CD4-positive, alpha-beta T cell treated with Interleukin-15 for 1 hour (primary cell): ENCODE measurements around the gene ZNF235.
"Not testable (repeated sequence)": the region's sequence is repeated elsewhere in the genome, so short reads cannot be mapped to it uniquely, and the experiment has no call there.

Experiments
- DNase-seq: peaks from one replicate; pipeline ENCODE4 v3.0.0-alpha.2; 2020

Gene ZNF235

DNA sequence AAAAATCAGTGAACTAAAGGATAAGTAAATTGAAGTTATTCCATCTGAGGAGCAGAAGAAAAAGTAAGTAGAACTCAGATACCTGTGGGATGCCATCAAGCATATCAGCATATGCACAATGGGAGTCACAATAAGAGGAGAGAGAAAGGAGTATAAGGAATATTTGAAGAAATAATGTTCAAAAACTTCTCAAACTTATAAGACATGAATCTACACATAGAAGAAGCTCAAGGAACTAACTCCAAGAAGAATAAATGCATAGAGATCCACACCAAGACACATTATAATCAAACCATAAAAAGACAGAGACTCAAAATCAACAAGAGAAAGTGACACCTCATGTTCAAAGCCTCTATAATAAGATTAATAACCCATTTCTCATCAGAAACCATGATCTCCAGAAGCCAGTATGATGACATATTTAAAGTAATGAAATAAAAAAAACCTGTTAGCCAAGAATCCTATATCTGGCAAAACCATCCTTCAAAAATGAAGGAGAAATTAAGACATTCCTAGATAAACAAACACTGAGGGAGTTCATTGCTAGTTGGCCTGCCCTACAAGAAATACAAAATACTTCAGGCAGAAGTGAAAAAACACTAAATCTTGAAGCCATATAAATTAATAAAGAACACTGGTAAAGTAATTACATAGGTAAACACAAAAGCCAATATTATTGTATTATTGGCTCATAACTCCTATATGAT is 49.0 kb downstream of the ZNF235 start:
- no peak for DNase-seq

DNA sequence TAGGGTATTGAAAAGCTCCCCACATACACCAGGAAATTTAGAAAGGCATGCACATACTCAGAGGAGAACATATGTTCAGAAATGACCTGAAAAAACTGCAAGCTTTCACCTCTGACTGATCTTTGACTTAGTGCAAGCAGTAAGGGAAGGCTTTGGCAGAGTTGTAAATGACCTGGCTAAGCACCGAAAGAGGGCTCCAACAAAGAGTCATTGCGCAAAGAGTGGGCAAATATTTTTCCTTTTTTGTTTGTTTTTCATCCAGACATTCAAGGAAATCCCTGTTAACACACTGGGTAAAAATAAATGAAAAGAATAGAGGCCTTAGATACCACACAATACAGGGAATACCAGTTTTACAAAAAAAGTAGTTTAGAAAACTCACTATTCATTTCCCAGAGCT is 50.3 kb downstream of the ZNF235 start:
- no peak for DNase-seq

DNA sequence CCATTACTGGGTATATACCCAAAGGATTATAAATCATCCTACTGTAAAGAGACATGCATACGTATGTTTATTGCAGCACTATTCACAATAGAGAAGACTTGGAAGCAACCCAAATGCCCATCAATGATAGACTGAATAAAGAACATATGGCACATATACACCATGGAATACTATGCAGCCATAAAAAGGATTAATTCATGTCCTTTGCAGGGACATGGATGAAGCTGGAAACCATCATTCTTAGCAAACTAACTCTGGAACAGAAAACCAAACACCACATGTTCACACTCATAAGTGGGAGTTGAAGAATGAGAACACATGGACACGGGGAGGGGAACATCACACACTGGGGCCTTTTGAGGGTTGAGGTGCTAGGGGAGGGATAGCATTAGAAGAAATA is 51.4 kb downstream of the ZNF235 start:
- not testable (repeated sequence) for DNase-seq

DNA sequence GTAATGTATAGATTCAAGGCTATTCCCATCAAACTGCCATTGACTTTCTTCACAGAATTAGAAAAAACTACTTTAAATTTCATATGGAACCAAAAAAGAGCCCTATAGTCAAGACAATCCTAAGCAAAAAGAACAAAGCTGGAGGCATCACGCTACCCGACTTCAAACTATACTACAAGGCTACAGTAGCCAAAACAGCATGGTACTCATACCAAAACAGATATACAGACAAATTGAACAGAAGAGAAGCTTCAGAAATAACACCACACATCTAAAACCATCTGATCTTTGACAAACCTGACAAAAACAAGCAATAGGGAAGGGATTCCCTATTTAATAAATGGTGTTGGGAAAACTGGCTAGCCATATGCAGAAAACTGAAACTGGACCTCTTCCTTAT is 52.5 kb downstream of the ZNF235 start:
- not testable (repeated sequence) for DNase-seq

GRCh38 chr19:44236384-44236783 is 68.4 kb downstream of the ZNF235 start:
- no peak for DNase-seq
